Measurements from ENCODE around the gene IBSP.

The IBSP gene

DNA sequence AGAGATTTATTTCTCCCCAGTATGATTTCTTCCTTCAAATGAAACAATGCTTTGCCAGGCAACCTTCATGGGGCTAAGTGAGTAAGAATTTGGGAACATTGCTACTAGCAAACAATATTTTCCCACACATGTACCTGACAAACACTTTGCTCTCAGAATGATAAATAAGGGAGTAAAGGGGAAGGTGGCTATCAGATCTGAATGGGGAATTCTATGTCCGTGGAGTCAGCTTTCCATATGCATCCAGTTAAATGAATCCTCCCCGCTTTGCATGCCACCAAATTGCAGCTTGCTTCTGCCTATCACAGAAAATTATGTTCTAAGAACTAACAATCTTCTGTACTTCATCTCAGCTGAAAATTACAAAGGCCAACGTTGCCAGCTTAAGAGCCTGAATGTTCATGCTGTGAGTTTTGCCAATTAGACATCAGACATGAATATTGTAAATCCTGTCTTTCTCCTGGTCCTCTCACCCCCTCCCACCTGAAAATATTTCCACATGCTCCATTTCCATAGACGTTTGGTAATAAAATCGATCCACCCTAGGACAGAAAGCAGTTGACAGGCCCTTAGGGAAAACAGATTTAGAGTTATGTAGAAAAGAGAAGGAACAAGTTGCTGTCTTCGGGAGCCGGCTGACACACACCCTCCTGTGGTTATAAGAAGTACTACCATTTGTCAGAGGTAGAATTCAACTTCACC, 39.7 kb downstream of the IBSP start:
- DNase-seq (ENCODE audit: low read depth) = no peak

GRCh38 chr4:87839592-87839946, 40.2 kb downstream of the IBSP start:
- DNase-seq (ENCODE audit: low read depth) = no peak

DNA sequence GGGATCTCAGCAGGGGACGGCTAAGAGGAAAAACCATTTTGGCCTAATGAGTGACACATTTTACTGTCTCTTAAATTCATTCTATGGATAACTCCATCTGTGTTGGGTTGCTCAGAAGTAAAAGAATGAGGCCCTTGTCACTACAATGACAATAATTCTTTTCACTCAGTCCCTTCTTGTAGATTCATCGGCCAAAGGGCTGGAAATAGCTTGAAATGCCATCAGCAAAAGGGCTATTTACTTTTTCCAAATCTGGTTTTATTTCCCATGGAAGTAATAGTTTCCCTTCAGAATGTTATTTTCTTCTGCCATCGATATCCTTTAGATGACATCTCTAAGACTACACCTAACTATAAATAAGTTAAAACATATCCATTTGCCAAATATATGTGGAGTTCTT, 40.8 kb downstream of the IBSP start:
- DNase-seq (ENCODE audit: low read depth) = no peak

DNA sequence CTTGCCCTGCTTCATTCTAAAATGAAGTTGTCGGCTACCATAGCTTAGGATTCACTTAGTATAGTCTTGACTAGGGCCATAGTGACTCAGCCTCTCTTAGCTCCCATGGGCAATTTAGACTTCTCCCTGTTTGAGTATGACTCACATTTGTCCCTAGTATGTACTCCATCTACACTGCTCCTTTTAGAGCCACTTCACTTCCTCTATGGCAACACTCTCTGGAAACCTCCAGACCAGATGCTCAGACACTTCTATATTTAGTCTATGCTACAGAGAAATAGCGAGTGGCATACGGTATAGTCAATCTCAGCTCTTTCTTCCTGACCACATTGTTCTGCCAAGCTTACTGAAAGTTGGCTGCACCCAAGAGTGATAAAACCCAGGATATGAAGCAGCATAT, 44.6 kb downstream of the IBSP start:
- DNase-seq (ENCODE audit: low read depth) = no peak

GRCh38 chr4:87844452-87844851, 45.1 kb downstream of the IBSP start:
- DNase-seq (ENCODE audit: low read depth) = no peak

GRCh38 chr4:87846226-87846625, 46.9 kb downstream of the IBSP start:
- no peak for DNase-seq (ENCODE audit: low read depth)

DNA sequence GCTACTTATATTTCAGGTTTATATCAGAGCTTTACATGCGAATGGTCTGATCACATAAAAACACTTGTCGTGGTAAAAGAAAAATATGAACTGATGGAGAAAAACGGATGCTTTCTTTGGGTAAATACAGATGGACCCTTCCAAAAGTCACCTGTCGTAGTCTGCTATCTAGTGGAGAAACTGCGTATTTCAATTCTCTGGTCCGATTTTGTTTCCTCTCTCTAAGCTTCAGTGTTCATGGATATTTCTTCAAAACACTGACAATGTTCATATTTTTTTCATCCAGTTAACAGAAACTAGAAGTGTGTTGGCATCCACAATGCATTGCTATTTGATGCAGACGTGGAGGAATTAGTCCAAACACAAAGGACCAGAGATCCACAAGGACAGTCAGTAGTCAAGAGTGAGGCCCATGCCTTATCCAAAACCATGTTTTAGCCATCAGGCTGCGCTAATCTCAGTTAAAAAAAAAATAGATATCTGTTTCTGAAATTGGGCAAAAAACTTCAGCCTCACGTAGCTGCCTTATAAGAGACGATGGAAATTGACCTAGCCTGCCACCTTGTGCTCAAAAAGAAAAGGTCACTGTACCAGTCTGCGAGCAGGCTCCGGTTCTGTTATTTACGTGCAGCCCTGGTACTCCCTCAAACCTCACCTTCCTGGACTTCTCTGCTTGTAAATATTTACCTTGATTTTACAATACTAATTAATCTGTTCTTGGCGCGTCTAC, 49.4 kb downstream of the IBSP start:
- DNase-seq (ENCODE audit: low read depth) = no peak

DNA sequence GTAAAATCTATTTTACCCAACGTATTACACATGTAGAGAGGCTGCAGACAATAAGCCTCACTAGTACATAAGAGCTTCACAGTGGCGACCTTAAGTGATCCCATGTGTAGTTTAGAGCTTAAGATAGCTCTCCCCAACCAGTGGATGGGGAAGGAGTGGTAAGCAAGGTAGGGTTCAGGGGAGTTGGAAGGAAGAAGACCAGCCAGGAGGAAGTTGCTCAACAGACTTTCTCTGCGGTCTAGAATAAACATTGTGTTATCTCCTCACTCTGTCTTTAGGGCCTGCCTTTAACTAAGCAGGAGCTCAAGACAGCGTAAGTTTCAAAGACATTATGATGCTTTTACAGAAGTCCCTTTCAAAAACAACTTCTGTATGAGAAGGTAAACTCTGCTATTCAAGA, 50.3 kb downstream of the IBSP start:
- DNase-seq (ENCODE audit: low read depth) = no peak

DNA sequence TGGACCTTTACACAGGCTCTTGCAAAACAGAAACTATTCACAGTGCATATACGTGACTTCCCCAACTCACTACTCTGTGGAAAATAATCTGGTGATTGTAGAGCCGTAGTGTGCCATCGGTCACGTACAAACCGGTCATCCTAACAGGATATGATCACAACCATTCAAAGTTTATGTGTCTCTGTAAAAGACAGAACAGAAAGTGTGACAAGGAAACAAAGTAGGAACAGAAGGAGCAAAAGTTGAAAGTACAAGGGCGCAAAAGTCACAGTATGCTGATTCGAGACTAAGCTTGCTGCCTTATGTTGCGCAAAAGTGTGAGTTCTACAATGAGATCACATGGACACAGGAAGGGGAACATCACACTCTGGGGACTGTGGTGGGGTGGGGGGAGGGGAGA, 52.0 kb downstream of the IBSP start:
- no peak for DNase-seq (ENCODE audit: low read depth)

- DNase-seq (ENCODE audit: low read depth) = no peak
These were observed 52.6 kb downstream of the IBSP start for GRCh38 chr4:87851953-87852352.

- no peak for DNase-seq (ENCODE audit: low read depth)
These were observed 53.8 kb downstream of the IBSP start for GRCh38 chr4:87853108-87853507.

GRCh38 chr4:87853891-87854290, 54.5 kb downstream of the IBSP start:
- no peak for DNase-seq (ENCODE audit: low read depth)

- no peak for DNase-seq (ENCODE audit: low read depth)
These were observed 56.2 kb downstream of the IBSP start for GRCh38 chr4:87855559-87855958.

DNA sequence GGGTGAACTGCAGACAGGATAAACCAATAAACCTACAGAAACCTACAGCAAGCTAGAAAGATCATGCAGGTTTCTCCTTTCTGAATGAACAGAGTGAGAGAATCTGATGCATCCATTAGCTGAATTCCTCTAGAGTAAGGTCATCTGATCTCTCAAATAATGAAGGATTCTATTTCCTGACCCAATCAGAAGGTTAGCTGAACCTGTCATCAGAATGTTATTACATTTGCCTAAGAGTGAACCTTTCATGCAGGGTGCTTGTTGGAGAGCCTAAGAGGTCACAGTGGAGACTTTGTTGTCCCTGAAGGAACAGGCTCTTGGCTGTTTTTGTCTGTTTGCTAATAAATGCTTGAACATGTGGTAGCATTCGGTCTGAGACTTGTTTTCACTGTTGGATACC, 57.5 kb downstream of the IBSP start:
- no peak for DNase-seq (ENCODE audit: low read depth)

DNA sequence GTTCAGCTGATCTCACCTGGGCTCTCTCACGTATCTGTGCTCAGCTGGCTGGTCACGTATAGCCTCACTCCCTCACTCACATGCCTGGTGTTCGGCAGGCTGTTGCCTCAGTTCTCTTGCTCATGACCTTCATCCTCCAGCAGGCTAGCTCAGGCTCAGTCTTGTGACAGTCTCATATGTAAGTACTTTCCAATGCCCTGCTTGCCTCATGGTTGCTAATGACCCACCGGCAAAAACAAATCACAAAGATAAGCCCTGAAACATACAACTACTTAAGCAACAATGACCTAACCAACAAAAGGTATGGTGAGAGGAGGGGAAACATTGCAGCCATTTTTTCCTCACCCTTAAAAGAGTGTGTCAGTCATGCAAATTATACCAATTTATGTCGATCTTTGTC, 58.4 kb downstream of the IBSP start:
- no peak for DNase-seq (ENCODE audit: low read depth)
